NOMO-1 (cell line): ENCODE results near the gene CD6.

Experiments
- DNase-seq, 2 experiments: peaks; one replicate each; lab custom pipeline; 2025; ENCODE audit not compliant: unreplicated experiment in 2 of 2; lab: John Stamatoyannopoulos, UW

Gene CD6

DNA sequence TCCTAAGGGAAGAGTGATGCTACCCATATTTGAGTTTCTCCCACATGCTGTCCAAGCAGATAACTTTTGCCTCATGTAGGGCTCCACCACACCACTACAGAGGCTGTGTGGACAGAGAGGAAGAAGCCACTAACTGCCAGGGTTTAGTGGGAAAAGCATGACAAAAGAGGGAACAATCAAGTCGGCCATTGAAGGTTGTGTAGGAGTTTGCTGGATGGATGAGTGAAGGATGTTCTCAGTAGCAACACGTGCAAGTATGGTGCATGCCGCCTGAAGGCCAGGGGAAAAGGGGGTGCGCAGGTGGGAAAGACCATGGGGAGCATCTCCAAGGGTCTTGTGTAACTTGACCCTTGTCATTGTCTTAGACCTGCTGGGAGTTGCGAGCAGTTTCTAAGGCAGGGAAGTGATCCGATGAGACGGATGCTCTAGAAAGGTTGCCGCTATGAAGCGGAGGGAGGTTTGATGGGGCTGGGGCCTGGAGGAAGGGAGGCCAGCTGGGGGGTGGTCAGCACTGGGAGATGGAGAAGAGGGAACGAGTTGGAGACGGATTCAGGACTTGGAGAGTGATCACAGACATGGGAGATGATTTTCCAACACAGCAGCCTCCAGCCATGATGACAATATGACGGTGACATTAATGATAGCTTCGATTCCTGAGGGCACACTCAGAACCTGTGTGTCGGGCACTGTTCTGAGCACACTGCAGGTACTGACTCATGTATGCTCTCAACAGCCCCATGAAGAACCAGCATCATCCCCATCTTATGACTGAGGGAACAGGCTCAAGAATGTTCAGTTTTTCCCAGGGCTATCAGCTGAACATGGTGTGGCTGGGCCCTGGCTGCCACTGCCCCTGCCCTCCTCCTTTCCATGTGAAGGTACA, 53.7 kb downstream of the CD6 start:
- DNase-seq = no peak

DNA sequence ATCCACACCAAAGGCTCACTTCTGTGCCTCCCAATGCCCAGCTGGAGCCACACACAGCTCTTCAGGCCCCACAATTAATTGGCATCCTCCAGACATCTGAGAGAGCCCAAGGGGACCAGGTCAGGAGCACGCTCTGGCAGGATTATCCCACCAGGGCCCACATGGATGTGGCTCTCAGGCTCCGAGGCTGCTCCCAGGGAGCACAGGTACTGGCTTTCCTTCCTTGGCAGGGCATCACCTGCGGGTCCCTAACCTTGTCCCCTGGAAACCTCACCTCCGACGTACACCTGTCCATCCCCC, 54.3 kb downstream of the CD6 start:
- DNase-seq = no peak

DNA sequence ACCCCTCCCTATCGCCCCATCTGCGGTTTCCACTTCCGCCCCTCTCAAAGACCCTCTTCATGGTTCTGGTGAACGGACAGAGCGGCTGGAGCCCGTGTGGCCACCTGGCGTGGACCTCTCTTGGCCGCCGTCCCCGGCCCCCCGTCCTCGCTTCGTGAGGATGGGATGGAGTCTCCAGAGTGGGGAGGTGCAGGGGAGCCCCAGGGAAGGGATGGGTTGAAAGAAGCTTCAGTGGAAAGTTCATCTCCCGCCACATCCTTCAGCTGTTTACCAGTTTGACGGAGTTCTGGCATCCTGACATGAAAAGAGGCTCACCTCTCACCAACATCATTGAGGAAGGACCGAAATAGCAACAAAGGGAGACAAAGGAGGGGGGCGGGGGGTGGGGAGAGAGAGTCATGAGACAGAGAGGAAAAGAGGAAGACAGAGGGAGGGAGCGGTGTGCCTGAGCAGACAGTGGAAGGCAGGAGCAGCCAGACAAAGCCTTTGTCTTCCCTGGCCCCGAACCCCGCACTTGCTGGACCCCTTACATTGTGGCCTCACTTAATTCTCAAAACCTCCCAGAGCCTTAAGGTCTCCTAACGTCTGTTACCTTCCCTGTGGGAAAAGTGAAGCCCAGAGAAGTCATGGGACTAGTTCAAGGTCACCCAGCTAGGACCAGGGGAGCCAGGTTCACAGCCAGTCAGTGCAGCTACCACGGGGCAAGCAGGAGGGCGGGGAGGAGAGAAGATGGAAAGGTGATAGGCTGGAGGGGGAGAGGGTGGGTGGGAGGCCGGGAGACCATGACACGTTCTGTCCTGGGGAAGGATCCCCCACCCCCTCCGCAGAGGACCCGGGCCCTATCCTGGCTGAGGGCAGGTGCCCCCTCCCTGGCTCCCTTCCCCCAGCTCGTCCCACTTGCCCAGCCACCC, 54.9 kb downstream of the CD6 start:
- DNase-seq = peak; percentile 67 to 71

GRCh38 chr11:61027141-61027840, 55.8 kb downstream of the CD6 start:
- no peak for DNase-seq

- no peak for DNase-seq
Measured at GRCh38 chr11:61028135-61028729, 56.8 kb downstream of the CD6 start.

GRCh38 chr11:61032824-61033223, 61.3 kb downstream of the CD6 start:
- DNase-seq = no peak

GRCh38 chr11:61033417-61033816, 61.9 kb downstream of the CD6 start:
- no peak for DNase-seq

GRCh38 chr11:61034111-61034510, 62.6 kb downstream of the CD6 start:
- DNase-seq = no peak

GRCh38 chr11:61034704-61035525, 63.4 kb downstream of the CD6 start:
- no peak for DNase-seq

- no peak for DNase-seq
Measured at GRCh38 chr11:61035526-61035835, 64.0 kb downstream of the CD6 start.

DNA sequence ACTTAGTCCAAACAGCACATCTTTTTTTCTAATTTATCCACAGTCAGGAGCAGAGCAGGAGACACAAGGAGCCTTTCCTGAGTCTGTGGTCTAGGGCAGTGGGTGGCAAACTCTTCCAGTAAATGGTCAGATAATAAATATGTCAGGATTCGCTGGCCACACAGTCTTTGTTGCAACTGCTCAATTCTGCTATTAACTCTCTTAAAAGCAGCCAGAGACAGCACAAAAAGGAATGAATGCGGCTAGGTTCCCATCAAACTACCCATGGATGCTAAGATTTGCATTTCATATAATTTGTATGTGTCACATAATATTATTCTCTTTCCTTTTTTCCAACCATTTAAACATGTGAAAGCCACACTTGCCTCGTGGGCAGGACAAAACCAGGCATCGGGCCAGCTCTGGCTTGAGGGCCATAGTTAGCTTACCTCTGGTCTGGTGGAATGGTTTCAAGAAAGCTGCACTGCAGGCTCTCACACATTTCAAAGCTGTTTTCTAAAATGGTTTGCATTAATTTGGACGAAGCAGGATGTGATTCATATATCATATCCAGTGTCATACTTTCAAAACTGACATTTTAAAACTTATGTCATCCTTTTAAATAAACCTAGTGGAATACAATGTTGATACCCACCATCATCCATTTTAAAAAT, 66.1 kb downstream of the CD6 start:
- DNase-seq = no peak

DNA sequence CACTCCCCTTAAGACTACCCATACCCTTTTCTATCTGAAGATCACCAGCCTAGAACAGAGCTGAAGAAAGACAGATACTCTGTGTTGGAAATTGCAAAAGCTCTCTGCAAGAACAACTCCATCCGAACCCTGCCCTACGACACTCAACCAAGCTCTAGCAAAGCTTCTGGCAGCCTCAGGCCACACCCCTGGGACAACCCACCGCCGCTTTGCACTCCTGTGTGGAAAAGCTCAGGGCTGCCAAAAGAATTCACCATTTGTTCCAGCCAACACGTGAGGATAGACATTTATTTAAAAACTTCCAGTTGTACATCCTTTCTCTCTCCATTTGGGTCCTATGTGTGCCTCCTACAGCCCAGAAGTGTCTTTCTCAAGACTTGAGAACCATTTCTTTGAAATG, 68.4 kb downstream of the CD6 start:
- no peak for DNase-seq

- peak; percentile 71 to 82 for DNase-seq
Measured at GRCh38 chr11:61041755-61042518, 70.5 kb downstream of the CD6 start.

- DNase-seq = no peak
Measured at GRCh38 chr11:61042537-61042936, 71.1 kb downstream of the CD6 start.

DNA sequence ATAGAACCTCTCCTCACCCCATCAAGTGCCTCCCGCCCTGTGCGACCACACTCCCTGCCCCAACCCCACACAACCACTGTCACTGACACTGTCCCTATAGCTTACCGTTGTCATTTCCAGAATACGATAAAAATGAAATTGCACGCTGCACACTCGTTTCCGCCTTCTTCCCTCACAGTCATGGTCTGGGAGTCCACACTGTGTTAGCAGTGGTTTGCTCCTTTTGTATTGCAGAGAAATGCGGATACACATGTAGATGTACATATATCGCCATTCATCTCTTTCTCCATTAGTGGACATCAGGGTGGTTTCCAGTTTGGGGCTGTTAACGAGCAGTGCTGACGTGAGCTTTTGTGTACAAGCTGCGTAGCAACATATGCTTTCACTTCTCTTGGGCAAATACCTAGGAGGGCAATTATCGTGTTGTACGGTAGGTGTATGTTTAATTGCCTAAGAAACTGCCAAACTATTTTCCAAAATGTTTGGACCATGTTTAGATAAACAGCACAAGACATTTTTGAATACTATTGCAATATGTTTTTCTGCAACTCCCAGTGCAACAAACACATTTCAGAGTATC, 71.6 kb downstream of the CD6 start:
- DNase-seq = peak; percentile 9 to 41

- DNase-seq = no peak
Measured at GRCh38 chr11:61045271-61045670, 73.8 kb downstream of the CD6 start.

DNA sequence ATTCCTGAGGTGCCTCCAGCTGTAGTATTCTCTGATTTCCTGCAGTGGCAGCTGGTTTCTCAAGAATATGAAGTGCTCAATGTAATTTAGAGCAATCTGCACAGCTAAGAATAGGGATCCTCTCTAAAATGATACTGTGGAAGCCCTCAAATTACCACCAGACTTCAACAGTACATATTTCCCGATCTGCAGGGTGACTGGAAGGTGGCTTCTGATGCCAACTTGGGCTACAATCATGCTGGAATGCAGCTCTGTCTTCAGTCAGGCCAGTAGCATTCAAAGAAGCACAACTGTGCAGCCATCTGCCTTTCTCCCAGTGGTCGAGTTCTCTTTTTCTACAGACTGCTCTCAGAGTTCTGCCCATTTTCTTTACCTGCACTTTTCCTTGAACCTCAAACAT, 75.4 kb downstream of the CD6 start:
- DNase-seq = no peak

DNA sequence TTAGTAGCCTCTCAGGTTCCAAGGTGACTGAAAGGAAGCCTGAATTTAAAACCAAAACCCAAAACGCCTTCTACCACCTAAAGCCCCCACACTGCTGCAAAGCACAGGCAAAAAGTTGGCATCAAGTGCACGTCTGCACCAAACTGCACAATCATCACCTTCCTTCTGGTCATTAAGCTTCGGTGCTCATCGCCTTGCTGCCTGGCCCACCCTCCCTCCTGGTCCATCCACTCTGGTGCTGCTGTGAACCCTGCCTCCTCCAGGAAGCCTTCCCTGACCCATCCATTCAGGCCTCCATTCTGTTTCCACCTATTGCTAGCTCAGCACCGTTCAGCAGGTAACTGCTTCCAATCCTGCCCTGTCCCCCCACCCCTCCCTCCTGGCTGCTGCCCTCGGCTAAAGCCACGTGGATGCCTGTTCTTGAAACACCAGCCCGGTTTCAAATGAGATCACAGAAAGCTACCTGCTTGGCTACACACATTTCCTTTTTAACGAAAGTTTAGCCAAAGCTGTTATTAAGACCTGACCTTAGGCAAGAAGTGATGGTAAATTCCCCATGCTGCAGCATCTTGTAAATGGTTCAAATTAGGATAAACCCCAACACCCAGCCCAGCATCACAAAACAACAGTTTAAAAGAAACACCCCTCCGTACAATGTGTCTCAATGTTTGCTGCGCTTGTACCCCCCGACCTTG, 77.0 kb downstream of the CD6 start:
- DNase-seq = no peak
